GM12891 (cell line): ENCODE results near the gene EIF4G2.

Source experiments
- PAX5 ChIP-seq: IDR thresholded peaks from 2 replicates; pipeline ENCODE4 v1.6.1; 2011; ENCODE audit warnings: low read length, moderate library complexity, mild to moderate bottlenecking; ENCODE audit not compliant: insufficient read depth, severe bottlenecking
- POLR2A ChIP-seq: IDR thresholded peaks from 2 replicates; pipeline ENCODE4 v1.6.1; 2011; ENCODE audit warnings: low read depth, low read length, control low read depth
- POLR2AphosphoS5 ChIP-seq: IDR thresholded peaks from 2 replicates; pipeline ENCODE4 v1.6.1; 2011; ENCODE audit warnings: low read depth, low read length, control low read depth

GRCh38 chr11:10774811-10775210 lies 33.9 kb downstream of the EIF4G2 start:
- TF ChIP-seq POLR2AphosphoS5 (no peak), POLR2A (no peak), PAX5 (no peak)
